A549 (cell line): ENCODE data around the gene DPT.

ENCODE experiments used
- CEBPB ChIP-seq, 2 experiments: fragments of >200 bp in 1 of 2; sonication (Bioruptor Twin) in 1 of 2; formaldehyde crosslinking in 1 of 2; IDR thresholded peaks; 2 replicates each; pipeline ENCODE4 v1.6.1; 2012 to 2016
- CHD2 ChIP-seq: fragments of 150-350 bp; IDR thresholded peaks from 2 replicates; pipeline ENCODE4 v1.6.1; 2014; ENCODE audit warnings: low read length; ENCODE audit not compliant: partially characterized antibody
- CTCF ChIP-seq: fragments of >200 bp; sonication (Bioruptor Twin); formaldehyde crosslinking; IDR thresholded peaks from 3 replicates; pipeline ENCODE4 v1.5.1; 2016
- EHMT2 ChIP-seq: fragments of 200-600 bp; sonication (generic); IDR thresholded peaks from 2 replicates; pipeline ENCODE4 v1.6.1; 2016; ENCODE audit warnings: antibody characterized with exemption, low read depth, mild to moderate bottlenecking, moderate library complexity
- EP300 ChIP-seq, 2 experiments: fragments of >200 bp; sonication (Bioruptor Twin); formaldehyde crosslinking; IDR thresholded peaks; 2 replicates in 1 of 2; 3 replicates in 1 of 2; pipeline ENCODE4 v1.6.1; 2016 to 2017
- MAX ChIP-seq: IDR thresholded peaks from 2 replicates; pipeline ENCODE4 v1.6.1; 2012
- PBX3 ChIP-seq: IDR thresholded peaks from 2 replicates; pipeline ENCODE4 v1.6.1; 2012
- PHF8 ChIP-seq: fragments of 200-600 bp; sonication (generic); IDR thresholded peaks from 2 replicates; pipeline ENCODE4 v1.6.1; 2016; ENCODE audit warnings: low read depth, mild to moderate bottlenecking, antibody characterized with exemption, moderate library complexity, borderline replicate concordance
- POLR2A ChIP-seq: IDR thresholded peaks from 2 replicates; pipeline ENCODE4 v1.6.1; 2012; ENCODE audit warnings: mild to moderate bottlenecking, low read length
- RAD21 ChIP-seq, 2 experiments: fragments of >200 bp in 1 of 2; sonication (Bioruptor Twin) in 1 of 2; formaldehyde crosslinking in 1 of 2; IDR thresholded peaks in 1 of 2; conservative IDR thresholded peaks in 1 of 2; 2 replicates in 1 of 2; 3 replicates in 1 of 2; pipeline ENCODE4 v1.6.1; 2012 to 2018; ENCODE audit warnings: inconsistent platforms in 1 of 2
- SMC3 ChIP-seq: fragments of >200 bp; sonication (Bioruptor Twin); formaldehyde crosslinking; IDR thresholded peaks from 3 replicates; pipeline ENCODE4 v1.6.1; 2018; ENCODE audit warnings: inconsistent platforms
- USF2 ChIP-seq: fragments of 450-650 bp; IDR thresholded peaks from 2 replicates; pipeline ENCODE4 v1.6.1; 2014; ENCODE audit warnings: antibody characterized with exemption
- ZFP36 ChIP-seq: fragments of 450-650 bp; IDR thresholded peaks from 2 replicates; pipeline ENCODE4 v1.6.1; 2014; ENCODE audit warnings: borderline replicate concordance; ENCODE audit not compliant: partially characterized antibody

- TF ChIP-seq CTCF (no peak), RAD21 (conservative IDR thresholded peaks at IDR 0.05 in 1 of 2, IDR thresholded peaks at IDR 0.05 in 1 of 2) (no peak), SMC3 (no peak), USF2 (no peak), CEBPB (IDR thresholded peaks at IDR 0.05) (no peak), CHD2 (no peak), EHMT2 (no peak), MAX (no peak), EP300 (IDR thresholded peaks at IDR 0.05) (no peak), POLR2A (no peak), PBX3 (no peak), PHF8 (no peak), ZFP36 (no peak)
Observed at GRCh38 chr1:168664069-168664834, 64.8 kb downstream of the DPT start.
